WTC11 (cell line): ENCODE measurements around the gene CCDC157.

ENCODE experiments used
- ATF2 ChIP-seq: sonication (generic); formaldehyde crosslinking; IDR thresholded peaks from 2 replicates; pipeline ENCODE4 v1.8.1; 2022; ENCODE audit warnings: low read depth, missing genetic modification reagents, borderline replicate concordance
- ZNF423 ChIP-seq: fragments of 250-450 bp; sonication (Bioruptor Pico); IDR thresholded peaks from 2 replicates; pipeline ENCODE4 v2.1.2; 2022; ENCODE audit warnings: mild to moderate bottlenecking, moderate library complexity
- TF ChIP-seq, protein P1 (sequence below): fragments of 200-600 bp; IDR thresholded peaks from 2 replicates; pipeline ENCODE4 v1.8.0; 2022; ENCODE audit warnings: antibody characterized with exemption

GRCh38 chr22:30354644-30355043 lies 2.2 kb upstream of the CCDC157 start:
- TF ChIP-seq, protein P1, sequence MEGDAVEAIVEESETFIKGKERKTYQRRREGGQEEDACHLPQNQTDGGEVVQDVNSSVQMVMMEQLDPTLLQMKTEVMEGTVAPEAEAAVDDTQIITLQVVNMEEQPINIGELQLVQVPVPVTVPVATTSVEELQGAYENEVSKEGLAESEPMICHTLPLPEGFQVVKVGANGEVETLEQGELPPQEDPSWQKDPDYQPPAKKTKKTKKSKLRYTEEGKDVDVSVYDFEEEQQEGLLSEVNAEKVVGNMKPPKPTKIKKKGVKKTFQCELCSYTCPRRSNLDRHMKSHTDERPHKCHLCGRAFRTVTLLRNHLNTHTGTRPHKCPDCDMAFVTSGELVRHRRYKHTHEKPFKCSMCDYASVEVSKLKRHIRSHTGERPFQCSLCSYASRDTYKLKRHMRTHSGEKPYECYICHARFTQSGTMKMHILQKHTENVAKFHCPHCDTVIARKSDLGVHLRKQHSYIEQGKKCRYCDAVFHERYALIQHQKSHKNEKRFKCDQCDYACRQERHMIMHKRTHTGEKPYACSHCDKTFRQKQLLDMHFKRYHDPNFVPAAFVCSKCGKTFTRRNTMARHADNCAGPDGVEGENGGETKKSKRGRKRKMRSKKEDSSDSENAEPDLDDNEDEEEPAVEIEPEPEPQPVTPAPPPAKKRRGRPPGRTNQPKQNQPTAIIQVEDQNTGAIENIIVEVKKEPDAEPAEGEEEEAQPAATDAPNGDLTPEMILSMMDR: no peak
- TF ChIP-seq ZNF423 (no peak), ATF2 (CRISPR knock-in tag) (no peak)
